Psoas muscle (tissue), 8 donors: ENCODE results near the gene KCNJ12. TPM values are rescaled to one million over a fixed set of nuclear protein-coding genes. Genes with fewer than 3 reads are reported as not detected.
A peak's percentile ranks its signal among the peaks of the same experiment; 100 is the strongest.
"Not testable (repeated sequence)": the region's sequence is repeated elsewhere in the genome, so short reads cannot be mapped to it uniquely, and the experiment has no call there.

Experiments used
- ATAC-seq, 4 donors: fragments of 200-7000 bp; cut with Tn5 transposase; one replicate each; pipeline ENCODE4 v1.9.1; 2020; ENCODE audit warnings: moderate library complexity in 3 of 4, mild to moderate bottlenecking in 2 of 4
- DNase-seq, 2 donors: peaks; one replicate each; pipeline ENCODE4 v3.0.0-alpha.2; 2020
- H3K27ac ChIP-seq: fragments of 200-600 bp; one replicate; pipeline ENCODE4 v1.8.0; 2022
- H3K27me3 ChIP-seq, 3 donors: fragments of 200-600 bp in 1 of 3; one replicate each; pipeline versions ENCODE4 v1.6.1 to v1.8.0; 2013 to 2022; ENCODE audit warnings: low read length in 2 of 3, mild to moderate bottlenecking in 2 of 3, moderate library complexity in 1 of 3; ENCODE audit not compliant: insufficient read depth in 3 of 3
- H3K36me3 ChIP-seq, 2 donors: fragments of 200-600 bp in 1 of 2; one replicate each; pipeline versions ENCODE4 v1.6.1 to v1.8.0; 2013 to 2022; ENCODE audit warnings: low read depth in 1 of 2, mild to moderate bottlenecking in 1 of 2, moderate library complexity in 1 of 2; ENCODE audit not compliant: insufficient read depth in 1 of 2
- H3K4me1 ChIP-seq: fragments of 200-600 bp; one replicate; pipeline ENCODE4 v1.8.0; 2022
- H3K4me3 ChIP-seq: fragments of 200-600 bp; one replicate; pipeline ENCODE4 v1.8.0; 2022; ENCODE audit warnings: mild to moderate bottlenecking
- H3K9me3 ChIP-seq: fragments of 200-600 bp; one replicate; pipeline ENCODE4 v1.8.0; 2022
- WGBS, 3 donors: extraction: QIAGEN DNeasy Blood & Tissue Kit; methylation state at CpG; one replicate each; pipeline versions ENCODE4 v1.1.6 to v1.1.7; 2013; 5-methylcytosine and 5-hydroxymethylcytosine counted together
- intact Hi-C, 2 donors: fragments of 100-400 bp; cut with DNase I; formaldehyde crosslinking; loops; one replicate each; pipeline versions ENCODE4 v1.11.0 to v1.14.2; 2022
- polyA plus RNA-seq, 3 donors: library from polyadenylated mRNA; stranded (reverse); fragments of 200-250 nt; gene quantifications; one replicate each; pipeline ENCODE4 v1.2.3, GENCODE V29; 2013
- total RNA-seq, 4 donors: library from RNA; stranded (reverse); fragmentation: NEBNext Ultra II Directional in 2 of 4; extraction: Animal tissue kit (Norgen Biotek cat#: 25700) in 2 of 4; gene quantifications; one replicate each; pipeline versions ENCODE4 v1.2.1 to v1.2.4, GENCODE V29; 2021 to 2023
- TF ChIP-seq, protein P1 (sequence below): fragments of 200-600 bp; IDR thresholded peaks from one replicate; pipeline ENCODE4 v1.8.0; 2022; ENCODE audit warnings: antibody characterized with exemption
- donor health status: healthy with polysubstance abuse.
- donor health status: DM: no; HTN: no; CAD: no; lungs with moderate emphysema.
- donor health status: Bipolar disorder and iron deficiency.
- donor health status: healthy.
- donor health status: DM: yes; HTN: yes; CAD: no.
- donor health status: DM: no; HTN: no; CAD: no.
- donor health status: DM: no; HTN: no; CAD: no.
- donor health status: DM: yes; HTN: yes; CAD: no.

Gene KCNJ12
- total and polyA plus RNA-seq, 7 donors = 5.2 to 42.7 (median 19.3) TPM

DNA sequence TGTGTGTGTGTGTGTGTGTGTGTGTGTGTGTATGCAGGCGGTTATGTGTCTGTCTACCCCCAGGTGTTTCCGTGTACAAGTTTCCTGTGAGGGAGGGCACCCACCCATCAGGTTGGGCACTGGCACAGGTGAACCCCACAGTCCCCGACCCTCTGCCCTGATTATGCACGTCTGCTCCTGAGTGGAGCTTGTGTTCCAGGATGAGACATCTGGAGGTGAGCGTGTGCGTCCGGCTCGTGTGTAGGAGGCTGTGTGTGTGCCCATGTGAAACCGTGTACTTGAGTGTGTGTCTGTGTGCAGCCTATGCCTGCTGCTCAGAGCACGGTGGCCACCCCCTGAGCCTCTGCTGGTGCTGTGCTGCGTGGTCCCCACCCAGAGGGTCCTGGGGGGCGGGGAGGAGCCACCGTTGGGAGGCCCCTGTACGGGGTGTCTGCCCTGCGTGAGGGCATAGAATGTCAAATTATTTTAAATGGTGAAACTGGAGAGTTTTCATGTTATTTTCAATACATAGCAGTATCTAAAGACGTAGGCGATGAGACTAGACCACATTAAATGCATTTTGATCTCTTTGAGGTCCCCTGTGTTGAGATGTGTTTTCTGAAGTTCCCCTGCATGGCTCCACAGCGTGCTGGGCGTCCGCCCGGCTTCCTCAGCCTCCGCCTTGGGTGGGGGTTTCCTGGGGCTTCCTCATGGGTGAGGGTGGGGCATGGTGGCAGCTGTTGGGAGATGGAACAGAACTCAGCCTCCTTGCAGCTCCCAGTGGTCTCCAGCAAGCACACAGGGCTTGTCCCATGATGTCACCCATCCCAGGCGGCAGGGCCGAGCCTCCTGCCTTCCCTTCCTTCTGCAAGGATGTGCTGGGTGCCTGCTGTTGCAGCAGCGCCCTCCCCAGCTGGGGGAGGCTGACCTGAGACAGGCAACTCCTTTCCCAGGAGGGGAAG is 43.4 kb downstream of the KCNJ12 start:
- intact Hi-C loops = no loop called here

DNA sequence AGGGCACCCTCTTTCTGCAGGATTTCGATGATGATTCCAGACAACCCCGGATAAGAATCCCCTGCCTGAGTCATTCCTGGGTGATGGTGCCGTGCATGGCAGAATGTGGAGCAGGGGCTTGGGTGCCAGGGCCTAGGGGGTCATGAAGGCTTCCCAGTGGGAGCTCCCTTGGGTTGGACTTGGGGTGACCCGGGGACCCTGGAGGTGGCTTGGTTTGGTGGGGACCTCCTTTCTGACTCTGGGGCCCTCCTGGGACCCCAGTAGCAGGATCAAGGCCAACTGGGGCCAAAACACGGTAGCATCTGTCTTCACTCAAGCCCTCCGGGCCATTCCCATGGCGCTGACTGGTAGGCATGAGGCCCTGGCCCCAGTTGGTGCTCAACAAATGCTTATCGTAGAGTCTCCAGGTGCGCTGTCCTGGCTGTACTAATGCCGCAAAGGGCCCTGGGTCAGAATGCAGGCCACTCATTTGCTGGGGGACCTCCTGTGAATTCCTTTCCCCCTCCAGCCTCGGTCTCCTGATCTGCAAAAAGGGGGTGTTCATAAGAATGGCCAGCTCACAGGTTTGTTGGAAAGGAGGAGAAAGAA is 44.4 kb downstream of the KCNJ12 start:
- H3K27me3 ChIP-seq, ATAC-seq, H3K4me3 ChIP-seq, intact Hi-C loops, H3K4me1 ChIP-seq, H3K27ac ChIP-seq, H3K36me3 ChIP-seq, H3K9me3 ChIP-seq: not testable (repeated sequence)
- WGBS, 3 donors = 80 to 82% (median 81%) methylated on average over 10 to 11 of the region's 11 CpGs
- DNase-seq = peak in 1 of 2 donors; percentile 26

More for the DNA sequence above, 43.4 kb downstream of the KCNJ12 start:
- 76 to 79% (median 76%) methylated on average over 25 of the region's 25 CpGs for WGBS, 3 donors
- no peak overlapping the region for H3K4me3 ChIP-seq
- TF ChIP-seq, protein P1, sequence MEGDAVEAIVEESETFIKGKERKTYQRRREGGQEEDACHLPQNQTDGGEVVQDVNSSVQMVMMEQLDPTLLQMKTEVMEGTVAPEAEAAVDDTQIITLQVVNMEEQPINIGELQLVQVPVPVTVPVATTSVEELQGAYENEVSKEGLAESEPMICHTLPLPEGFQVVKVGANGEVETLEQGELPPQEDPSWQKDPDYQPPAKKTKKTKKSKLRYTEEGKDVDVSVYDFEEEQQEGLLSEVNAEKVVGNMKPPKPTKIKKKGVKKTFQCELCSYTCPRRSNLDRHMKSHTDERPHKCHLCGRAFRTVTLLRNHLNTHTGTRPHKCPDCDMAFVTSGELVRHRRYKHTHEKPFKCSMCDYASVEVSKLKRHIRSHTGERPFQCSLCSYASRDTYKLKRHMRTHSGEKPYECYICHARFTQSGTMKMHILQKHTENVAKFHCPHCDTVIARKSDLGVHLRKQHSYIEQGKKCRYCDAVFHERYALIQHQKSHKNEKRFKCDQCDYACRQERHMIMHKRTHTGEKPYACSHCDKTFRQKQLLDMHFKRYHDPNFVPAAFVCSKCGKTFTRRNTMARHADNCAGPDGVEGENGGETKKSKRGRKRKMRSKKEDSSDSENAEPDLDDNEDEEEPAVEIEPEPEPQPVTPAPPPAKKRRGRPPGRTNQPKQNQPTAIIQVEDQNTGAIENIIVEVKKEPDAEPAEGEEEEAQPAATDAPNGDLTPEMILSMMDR = no peak
- H3K36me3 ChIP-seq = peaks cover 0 to 8% of the 10 kb centered on the region in 2 donors
- H3K27ac ChIP-seq = no peak overlapping the region
- no peaks in the 10 kb centered on the region for H3K27me3 ChIP-seq
- ATAC-seq (no peak), DNase-seq (no peak)
- no peaks in the 10 kb centered on the region for H3K9me3 ChIP-seq
- H3K4me1 ChIP-seq = no peaks in the 10 kb centered on the region

DNA sequence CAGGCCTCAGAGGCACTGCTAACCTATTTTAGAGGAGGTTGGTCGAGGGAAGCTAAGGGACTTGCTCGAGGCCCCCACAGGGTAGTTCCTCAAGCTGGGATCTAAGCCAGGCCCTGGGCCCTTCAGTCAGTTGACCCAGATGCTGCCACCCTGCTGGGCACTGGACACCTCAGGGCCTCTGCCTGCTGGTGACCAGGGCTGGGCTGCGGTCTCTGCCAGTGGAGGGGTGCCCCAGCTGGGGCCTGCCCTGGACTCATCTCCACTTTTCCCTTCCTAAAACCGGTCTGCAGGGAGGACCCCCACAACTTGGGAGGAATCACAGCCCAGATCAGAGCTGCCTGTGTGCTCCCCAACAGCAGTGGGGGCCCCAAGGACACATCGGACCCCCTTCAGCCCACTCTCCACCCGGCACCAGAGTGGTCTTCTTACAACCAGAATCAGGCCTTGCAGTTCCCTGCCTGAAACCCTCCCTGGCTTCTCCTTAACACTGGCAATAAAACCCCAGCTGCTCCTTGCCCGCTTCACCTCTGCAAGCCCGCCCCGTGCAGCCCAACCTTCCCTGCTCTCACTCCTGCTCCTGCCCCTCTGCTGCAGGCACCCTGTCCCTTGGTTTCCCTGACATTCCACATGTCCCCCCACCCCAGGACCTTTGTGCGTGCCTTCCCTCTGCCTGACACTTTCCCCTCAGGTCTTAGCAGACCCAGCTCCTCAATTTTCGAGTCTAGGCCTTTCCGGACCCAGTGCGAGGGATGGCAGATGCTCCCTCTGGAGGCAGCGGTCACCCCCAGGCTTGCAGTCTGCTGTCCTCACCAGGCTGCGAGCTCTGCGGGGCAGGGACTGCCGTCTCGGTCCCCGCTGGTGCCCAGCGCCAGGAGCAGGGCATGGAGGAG is 45.5 kb downstream of the KCNJ12 start:
- DNase-seq, H3K27ac ChIP-seq, intact Hi-C loops, H3K36me3 ChIP-seq, H3K27me3 ChIP-seq, H3K4me3 ChIP-seq, H3K4me1 ChIP-seq, H3K9me3 ChIP-seq: not testable (repeated sequence)
- peak in 2 of 4 donors; percentile 25 to 48 for ATAC-seq
- 75 to 84% (median 75%) methylated on average over 20 of the region's 20 CpGs for WGBS, 3 donors

DNA sequence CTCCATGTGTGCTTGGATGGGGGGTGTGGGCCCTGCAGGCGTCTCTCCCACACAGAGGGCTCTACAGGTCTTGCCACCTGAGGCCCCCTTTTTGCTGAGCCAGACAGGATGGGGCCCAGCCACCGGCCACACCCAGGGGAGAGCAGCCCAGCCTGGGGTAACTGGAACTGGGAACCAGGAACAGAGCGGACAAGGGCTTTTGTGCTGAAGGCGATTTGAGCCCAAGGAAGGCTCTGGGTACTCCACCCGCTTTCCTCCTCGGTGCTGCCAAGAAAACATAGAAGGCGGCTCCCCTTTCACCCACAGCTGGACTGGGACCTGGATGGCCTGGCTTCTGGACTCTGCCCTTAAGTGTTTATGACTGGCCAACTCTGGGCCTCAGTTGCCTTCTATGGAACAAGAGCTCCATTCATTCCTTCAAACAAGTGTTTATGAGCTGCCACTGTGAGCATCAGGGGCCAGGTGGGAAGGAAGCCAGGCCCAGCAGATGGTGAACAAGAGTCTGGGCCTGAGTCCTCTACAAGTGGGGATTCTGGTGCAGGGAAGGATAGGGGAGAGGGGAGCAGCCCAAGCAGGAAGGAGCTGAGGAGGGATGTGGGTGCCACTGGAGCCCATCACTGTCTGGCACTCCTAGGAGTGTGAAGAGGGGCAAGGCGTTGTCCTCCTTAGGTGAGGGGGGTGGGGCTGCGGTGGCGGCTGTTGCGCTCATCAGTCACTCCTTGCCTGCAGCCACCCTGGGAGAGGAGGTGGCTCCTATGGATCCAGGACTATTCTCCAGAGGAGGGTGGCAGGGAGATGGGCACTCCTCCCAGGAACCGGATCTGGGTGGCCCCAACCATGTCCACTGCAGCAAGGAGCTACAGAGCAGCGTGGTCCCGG is 46.4 kb downstream of the KCNJ12 start:
- DNase-seq = not testable (repeated sequence)

DNA sequence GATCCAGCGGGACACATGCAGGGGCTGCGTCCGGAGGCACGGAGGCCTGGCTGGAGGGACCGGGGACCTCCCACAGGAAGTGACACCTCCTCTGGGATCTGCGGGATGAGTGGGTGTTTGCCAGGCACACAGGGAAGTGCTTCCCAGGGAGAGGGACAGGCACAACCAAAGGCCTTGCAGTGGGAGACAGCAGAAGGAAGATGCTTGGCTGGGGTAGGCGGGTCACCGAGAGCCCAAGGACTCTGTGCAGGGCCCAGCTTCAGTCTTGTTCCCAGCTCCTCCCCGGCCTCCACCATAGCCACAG is 47.0 kb downstream of the KCNJ12 start:
- intact Hi-C loops, H3K27ac ChIP-seq: not testable (repeated sequence)

More for the DNA sequence above, 46.4 kb downstream of the KCNJ12 start:
- peak in 2 of 4 donors; percentile 10 to 13 for ATAC-seq
- H3K27ac ChIP-seq, H3K9me3 ChIP-seq, intact Hi-C loops, H3K4me1 ChIP-seq, H3K27me3 ChIP-seq, H3K4me3 ChIP-seq, H3K36me3 ChIP-seq: not testable (repeated sequence)
- 67 to 75% (median 68%) methylated on average over 9 to 11 of the region's 14 CpGs for WGBS, 3 donors

DNA sequence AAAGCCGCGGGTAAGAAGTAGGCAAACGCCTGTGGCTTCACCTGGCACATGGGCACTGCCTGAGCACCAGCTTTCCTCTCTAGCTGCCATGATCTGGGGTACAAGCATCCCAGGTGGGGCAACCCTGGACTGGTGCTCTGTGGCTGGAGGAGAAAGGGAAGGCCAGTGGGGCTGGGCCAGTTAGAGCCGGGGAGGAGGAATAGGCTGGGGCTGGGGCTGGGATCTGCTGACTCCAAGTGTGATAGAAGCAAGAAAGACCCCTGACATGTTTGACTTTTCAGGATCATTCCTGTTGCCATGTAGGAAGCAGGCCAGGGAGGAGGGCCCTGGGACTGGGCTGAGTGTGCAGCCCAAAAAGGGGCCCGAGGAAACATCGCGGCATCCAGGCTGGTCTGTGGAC is 48.5 kb downstream of the KCNJ12 start:
- DNase-seq, H3K4me3 ChIP-seq, H3K27me3 ChIP-seq, ATAC-seq, H3K36me3 ChIP-seq, H3K9me3 ChIP-seq, intact Hi-C loops, H3K4me1 ChIP-seq, H3K27ac ChIP-seq: not testable (repeated sequence)
- WGBS, 3 donors = 85 to 89% (median 88%) methylated on average over 7 of the region's 7 CpGs

More for the DNA sequence above, 47.0 kb downstream of the KCNJ12 start:
- 62 to 67% (median 67%) methylated on average over 9 of the region's 9 CpGs for WGBS, 3 donors
- H3K27me3 ChIP-seq, DNase-seq, H3K4me1 ChIP-seq, H3K4me3 ChIP-seq, H3K9me3 ChIP-seq, ATAC-seq, H3K36me3 ChIP-seq: not testable (repeated sequence)
